ENCODE results near the gene KY. TPM values are rescaled to one million over a fixed set of nuclear protein-coding genes. Genes with fewer than 3 reads are reported as not detected.

Gene KY
- total and polyA plus RNA-seq, 2 of the 8 experiments (the other 6 are each of a cell fraction or from before 2014, with no cell fraction given), result not detected

GRCh38 chr3:134658555-134658954 is 7.7 kb upstream of the KY start:
- Histone ChIP-seq H2AK5ac (ENCODE audit: low read depth, low read length) (no peak overlapping the region), H3K56ac (replicated peaks; ENCODE audit: insufficient read length, low read depth, low read length) (no peak overlapping the region), H3K9me3 (ENCODE audit: insufficient read depth in 2 of 2, low read depth in 1 of 2, low read length in 1 of 2) (no peaks in the 10 kb centered on the region), H4K91ac (replicated peaks; ENCODE audit: insufficient read length, low read length) (no peak overlapping the region), H3K79me2 (ENCODE audit: control insufficient read depth in 1 of 2, insufficient read depth in 2 of 2, low read length in 2 of 2) (no peaks in the 10 kb centered on the region), H3K14ac (ENCODE audit: insufficient read length) (no peak overlapping the region), H3K4me2 (ENCODE audit: insufficient read depth in 1 of 2, low read depth in 2 of 2, low read length in 2 of 2) (no peak overlapping the region), H3K79me1 (ENCODE audit: low read depth, low read length) (no peaks in the 10 kb centered on the region), H3K27ac (ENCODE audit: low read depth, low read length) (no peak overlapping the region), H2BK12ac (ENCODE audit: low read depth, low read length) (no peak overlapping the region), H4K5ac (ENCODE audit: insufficient read length, low read depth, low read length) (no peak overlapping the region), H3K23me2 (ENCODE audit: low read depth, low read length) (no peaks in the 10 kb centered on the region; the same call in 1 of the 2 replicates), H3K23ac (ENCODE audit: insufficient read length) (no peak overlapping the region), H2BK5ac (ENCODE audit: low read depth, low read length) (no peak overlapping the region), H3K27me3 (replicated peaks in 1 of 4; ENCODE audit: control insufficient read depth in 3 of 4, extremely low read depth in 1 of 4, insufficient read depth in 3 of 4, low read length in 3 of 4) (peaks cover 7 to 30% (median 27%) of the 10 kb centered on the region in 4 experiments; a peak in 6 of 7 replicates), H3K4ac (replicated peaks; ENCODE audit: insufficient read length, low read depth, low read length) (no peak overlapping the region), H3K4me1 (replicated peaks in 1 of 4; ENCODE audit: control insufficient read depth in 3 of 4, insufficient read depth in 4 of 4, low read length in 3 of 4) (0 out of 7 replicates have a peak, but pooled peaks cover 0 to under 1% (median 0%) of the 10 kb centered on the region in 4 experiments), H3K18ac (ENCODE audit: extremely low read depth, low read length) (no peak overlapping the region), H2BK15ac (ENCODE audit: low read length) (no peak overlapping the region), H3K9ac (replicated peaks in 1 of 4; ENCODE audit: extremely low read depth in 1 of 4, low read depth in 3 of 4, low read length in 3 of 4) (no peak overlapping the region), H2BK120ac (replicated peaks; ENCODE audit: low read depth, low read length) (no peak overlapping the region), H3K4me3 (ENCODE audit: extremely low read depth in 1 of 4, insufficient read depth in 2 of 4, low read depth in 3 of 4, low read length in 4 of 4) (no peak overlapping the region), H4K20me1 (replicated peaks in 1 of 2; ENCODE audit: control insufficient read depth in 1 of 2, insufficient read depth in 2 of 2, low read length in 2 of 2) (peaks cover 0 to 2% of the 10 kb centered on the region in 2 experiments), H3K36me3 (ENCODE audit: control insufficient read depth in 2 of 4, insufficient read depth in 4 of 4, low read length in 3 of 4) (no peaks in the 10 kb centered on the region), H2AFZ (ENCODE audit: low read length) (no peak overlapping the region), H4K8ac (ENCODE audit: extremely low read depth, insufficient read depth, low read length) (no peak overlapping the region), H2BK20ac (ENCODE audit: low read length) (no peak overlapping the region)
- DNase-seq (ENCODE audit: low read depth in 1 of 2, low spot score in 2 of 2) (no peak), FAIRE-seq (no peak)
- TF ChIP-seq YY1 (IDR thresholded peaks at IDR 0.05; ENCODE audit: low read depth, low read length) (no peak), CREB1 (IDR thresholded peaks at IDR 0.05) (no peak), ZNF274 (IDR thresholded peaks at IDR 0.05; ENCODE audit: borderline replicate concordance, extremely low read depth, low read length) (no peak), CHD2 (IDR thresholded peaks at IDR 0.05; ENCODE audit: low read length) (no peak), KDM5A (IDR thresholded peaks at IDR 0.05; ENCODE audit: low read length) (no peak), TBP (IDR thresholded peaks at IDR 0.05; ENCODE audit: low read depth, low read length) (no peak), HDAC6 (IDR thresholded peaks at IDR 0.05; ENCODE audit: low read depth, low read length) (no peak), EP300 (IDR thresholded peaks at IDR 0.05; ENCODE audit: borderline replicate concordance in 1 of 2, low read depth in 2 of 2, low read length in 2 of 2) (no peak), SUZ12 (IDR thresholded peaks at IDR 0.05; ENCODE audit: low read length) (no peak), NANOG (IDR thresholded peaks at IDR 0.05; ENCODE audit: insufficient read depth, low read depth, low read length, poor library complexity, severe bottlenecking) (no peak), POLR2AphosphoS5 (IDR thresholded peaks at IDR 0.05; ENCODE audit: low read depth, low read length) (no peak), ASH2L (IDR thresholded peaks at IDR 0.05; ENCODE audit: low read length) (no peak), TAF1 (IDR thresholded peaks at IDR 0.05; ENCODE audit: low read depth, low read length) (no peak), GTF2F1 (IDR thresholded peaks at IDR 0.05; ENCODE audit: borderline replicate concordance, low read depth, low read length) (no peak)
- ChIA-PET POLR2A (ENCODE audit: partially characterized antibody) (no interaction called here), CTCF (ENCODE audit: partially characterized antibody) (interaction anchor here (0.6 to 2.3 kb wide), 7 partner anchors 16 to 1150 kb away, joined by 3 to 10 read pairs (median 4); no protein-coding TSS in a partner anchor)
- 93% methylated on average over 5 of the region's 5 CpGs; no CpG with 5 or more reads in 1 of the 2 experiments for WGBS, 2 experiments (ENCODE audit: extremely low coverage in 1 of 2, insufficient coverage in 1 of 2, insufficient read length in 1 of 2, insufficient replicate concordance in 2 of 2, low coverage in 1 of 2, low lambda C conversion rate in 2 of 2, missing lambda C conversion rate in 1 of 2)

Data from H1 (cell line).